ENCODE data around the gene PCDH1.
A peak's percentile ranks its signal among the peaks of the same experiment; 100 is the strongest.

PCDH1 gene

GRCh38 chr5:141852448-141852847 lies 25.8 kb downstream of the PCDH1 start:
- DNase-seq, result no peak

GRCh38 chr5:141851195-141851874 lies 26.9 kb downstream of the PCDH1 start:
- DNase-seq, result no peak

- DNase-seq, result no peak
These were observed 27.4 kb downstream of the PCDH1 start for GRCh38 chr5:141850786-141851185.

GRCh38 chr5:141850244-141850768 lies 27.9 kb downstream of the PCDH1 start:
- no peak for DNase-seq

- peak; percentile 55 for DNase-seq
These were observed 28.6 kb downstream of the PCDH1 start for GRCh38 chr5:141849415-141850243.

GRCh38 chr5:141848744-141849414 lies 29.3 kb downstream of the PCDH1 start:
- DNase-seq, result peak; percentile 17

GRCh38 chr5:141846031-141846430 lies 32.2 kb downstream of the PCDH1 start:
- DNase-seq, result no peak

- DNase-seq, result peak; percentile 9
These were observed 32.8 kb downstream of the PCDH1 start for GRCh38 chr5:141845371-141845851.

- DNase-seq, result no peak
These were observed 33.7 kb downstream of the PCDH1 start for GRCh38 chr5:141844414-141845097.

- DNase-seq, result no peak
These were observed 34.9 kb downstream of the PCDH1 start for GRCh38 chr5:141843156-141843927.

- DNase-seq, result no peak
These were observed 36.6 kb downstream of the PCDH1 start for GRCh38 chr5:141841378-141842180.

GRCh38 chr5:141840826-141841360 lies 37.3 kb downstream of the PCDH1 start:
- DNase-seq, result no peak

GRCh38 chr5:141840280-141840812 lies 37.9 kb downstream of the PCDH1 start:
- no peak for DNase-seq

- DNase-seq, result no peak
These were observed 39.1 kb downstream of the PCDH1 start for GRCh38 chr5:141839015-141839513.

- no peak for DNase-seq
These were observed 39.7 kb downstream of the PCDH1 start for GRCh38 chr5:141838326-141839014.

GRCh38 chr5:141835928-141836670 lies 42.1 kb downstream of the PCDH1 start:
- DNase-seq, result no peak

- DNase-seq, result no peak
These were observed 43.9 kb downstream of the PCDH1 start for GRCh38 chr5:141834331-141834730.

GRCh38 chr5:141832131-141832530 lies 46.1 kb downstream of the PCDH1 start:
- DNase-seq, result no peak

- no peak for DNase-seq
These were observed 50.0 kb downstream of the PCDH1 start for GRCh38 chr5:141828162-141828561.

All from activated T-cell treated with anti-CD3 and anti-CD28 coated beads for 4 hours (primary cell).